NB4 (cell line): ENCODE data around the gene OLFM2.

Experiments used
- DNase-seq: peaks from one replicate; pipeline ENCODE4 v3.0.0; 2010; ENCODE audit warnings: low read depth
- H3K4me3 ChIP-seq: one replicate; pipeline ENCODE4 v1.5.1; 2011; ENCODE audit warnings: mild to moderate bottlenecking, low read depth, low read length, moderate library complexity
- CTCF ChIP-seq: IDR thresholded peaks from one replicate; pipeline ENCODE4 v1.5.1; 2012; ENCODE audit warnings: low read depth, low read length
- MAX ChIP-seq: IDR thresholded peaks from 2 replicates; pipeline ENCODE4 v1.6.1; 2011; ENCODE audit warnings: low read depth, low read length
- MYC ChIP-seq: IDR thresholded peaks from 2 replicates; pipeline ENCODE4 v1.6.1; 2011; ENCODE audit warnings: low read depth, low read length
- POLR2A ChIP-seq: IDR thresholded peaks from 2 replicates; pipeline ENCODE4 v1.6.1; 2011; ENCODE audit warnings: mild to moderate bottlenecking; ENCODE audit not compliant: insufficient read length; ENCODE audit errors: extremely low read depth

OLFM2 gene

GRCh38 chr19:9945319-9945966 is 9.1 kb upstream of the OLFM2 start:
- H3K4me3 ChIP-seq: no peak overlapping the region
- peak; percentile 71 for DNase-seq
- TF ChIP-seq MYC (peak; percentile 41), POLR2A (no peak), CTCF (peak; percentile 3), MAX (peak; percentile 65)

- no peak for TF ChIP-seq POLR2A
- TF ChIP-seq CTCF: no peak
- TF ChIP-seq MAX: no peak
- no peak for DNase-seq
- H3K4me3 ChIP-seq: no peak overlapping the region
Measured at GRCh38 chr19:9943744-9944143, 7.4 kb upstream of the OLFM2 start.

GRCh38 chr19:9941671-9942070 is 5.4 kb upstream of the OLFM2 start:
- H3K4me3 ChIP-seq: no peak overlapping the region
- DNase-seq: no peak
- TF ChIP-seq MAX: no peak
- TF ChIP-seq POLR2A: no peak
- TF ChIP-seq MYC: no peak
- no peak for TF ChIP-seq CTCF

GRCh38 chr19:9941231-9941630 is 4.9 kb upstream of the OLFM2 start:
- DNase-seq: no peak
- no peak overlapping the region for H3K4me3 ChIP-seq
- no peak for TF ChIP-seq MAX
- TF ChIP-seq CTCF: no peak
- no peak for TF ChIP-seq MYC
- no peak for TF ChIP-seq POLR2A

- no peak for DNase-seq
- TF ChIP-seq MYC: no peak
- H3K4me3 ChIP-seq: no peak overlapping the region
Measured at GRCh38 chr19:9940778-9941177, 4.5 kb upstream of the OLFM2 start.

GRCh38 chr19:9939301-9939913 is 3.1 kb upstream of the OLFM2 start:
- peak; percentile 51 for DNase-seq
- no peak for TF ChIP-seq MYC
- no peak for TF ChIP-seq CTCF
- no peak for TF ChIP-seq MAX
- TF ChIP-seq POLR2A: no peak
- no peak overlapping the region for H3K4me3 ChIP-seq
